Adrenal gland (tissue), 5 donors: ENCODE measurements around the gene MTARC2.

Experiments used
- POLR2A ChIP-seq, 2 donors: fragments of 450-650 bp; IDR thresholded peaks; one replicate each; pipeline ENCODE4 v1.6.1; 2017; ENCODE audit warnings: antibody characterized with exemption in 2 of 2, mild to moderate bottlenecking in 2 of 2, moderate library complexity in 1 of 2
- TF ChIP-seq, protein P1 (sequence below), 6 experiments: fragments of 450-650 bp in 4 of 6; fragments of 200-600 bp in 2 of 6; sonication (generic) in 1 of 6; IDR thresholded peaks; 1 replicate in 5 of 6; 2 replicates in 1 of 6; pipeline versions ENCODE4 v1.5.1 to v1.8.0; 2016 to 2021; ENCODE audit warnings: antibody characterized with exemption in 6 of 6, mild to moderate bottlenecking in 2 of 6, moderate library complexity in 1 of 6
- donor health status: DM: no; HTN: no; CAD: no.

DNA sequence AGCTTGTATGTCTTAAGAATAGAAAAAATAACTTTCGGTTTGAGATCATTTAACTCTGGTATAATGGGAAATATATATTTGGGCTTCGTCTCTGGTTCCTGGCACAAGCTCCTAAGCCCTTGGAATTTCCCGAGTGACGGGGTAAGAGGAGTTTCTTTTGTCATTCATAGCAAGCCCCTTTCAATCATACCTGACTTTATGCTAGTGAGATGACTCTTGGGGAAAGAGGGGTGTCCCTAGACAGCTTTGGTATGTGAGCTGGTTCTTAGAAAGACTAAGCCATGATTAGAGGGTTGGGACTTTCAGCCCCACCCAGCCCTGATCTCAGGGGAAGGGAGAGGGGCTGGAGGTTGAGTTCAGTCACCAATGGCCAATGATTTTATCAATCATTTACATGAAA, 24.7 kb downstream of the MTARC2 start:
- TF ChIP-seq, protein P1, sequence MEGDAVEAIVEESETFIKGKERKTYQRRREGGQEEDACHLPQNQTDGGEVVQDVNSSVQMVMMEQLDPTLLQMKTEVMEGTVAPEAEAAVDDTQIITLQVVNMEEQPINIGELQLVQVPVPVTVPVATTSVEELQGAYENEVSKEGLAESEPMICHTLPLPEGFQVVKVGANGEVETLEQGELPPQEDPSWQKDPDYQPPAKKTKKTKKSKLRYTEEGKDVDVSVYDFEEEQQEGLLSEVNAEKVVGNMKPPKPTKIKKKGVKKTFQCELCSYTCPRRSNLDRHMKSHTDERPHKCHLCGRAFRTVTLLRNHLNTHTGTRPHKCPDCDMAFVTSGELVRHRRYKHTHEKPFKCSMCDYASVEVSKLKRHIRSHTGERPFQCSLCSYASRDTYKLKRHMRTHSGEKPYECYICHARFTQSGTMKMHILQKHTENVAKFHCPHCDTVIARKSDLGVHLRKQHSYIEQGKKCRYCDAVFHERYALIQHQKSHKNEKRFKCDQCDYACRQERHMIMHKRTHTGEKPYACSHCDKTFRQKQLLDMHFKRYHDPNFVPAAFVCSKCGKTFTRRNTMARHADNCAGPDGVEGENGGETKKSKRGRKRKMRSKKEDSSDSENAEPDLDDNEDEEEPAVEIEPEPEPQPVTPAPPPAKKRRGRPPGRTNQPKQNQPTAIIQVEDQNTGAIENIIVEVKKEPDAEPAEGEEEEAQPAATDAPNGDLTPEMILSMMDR (IDR thresholded peaks at IDR 0.05): no peak
- TF ChIP-seq POLR2A (IDR thresholded peaks at IDR 0.05): no peak
